HG02981 (cell line): ENCODE measurements around the gene AP2B1.

Source experiments
- ATAC-seq: cut with Tn5 transposase; IDR thresholded peaks from one replicate; pipeline ENCODE4 v1.9.1; 2021; ENCODE audit warnings: mild to moderate bottlenecking, moderate library complexity; ENCODE audit not compliant: unreplicated experiment

Gene AP2B1

GRCh38 chr17:35621768-35622167 is 34.6 kb downstream of the AP2B1 start:
- no peak for ATAC-seq

GRCh38 chr17:35627417-35627816 is 40.3 kb downstream of the AP2B1 start:
- no peak for ATAC-seq

- ATAC-seq, result no peak
Observed at GRCh38 chr17:35630530-35631148, 43.5 kb downstream of the AP2B1 start.

- no peak for ATAC-seq
Observed at GRCh38 chr17:35641032-35641431, 53.9 kb downstream of the AP2B1 start.

- ATAC-seq, result no peak
Observed at GRCh38 chr17:35645923-35646322, 58.8 kb downstream of the AP2B1 start.

GRCh38 chr17:35651467-35651866 is 64.3 kb downstream of the AP2B1 start:
- no peak for ATAC-seq

- no peak for ATAC-seq
Observed at GRCh38 chr17:35653619-35654361, 66.7 kb downstream of the AP2B1 start.

- ATAC-seq, result no peak
Observed at GRCh38 chr17:35655303-35655702, 68.2 kb downstream of the AP2B1 start.

- no peak for ATAC-seq
Observed at GRCh38 chr17:35660902-35661301, 73.8 kb downstream of the AP2B1 start.

- ATAC-seq, result no peak
Observed at GRCh38 chr17:35664685-35665084, 77.6 kb downstream of the AP2B1 start.

- no peak for ATAC-seq
Observed at GRCh38 chr17:35665662-35666061, 78.5 kb downstream of the AP2B1 start.

- no peak for ATAC-seq
Observed at GRCh38 chr17:35666070-35666469, 78.9 kb downstream of the AP2B1 start.

- ATAC-seq, result no peak
Observed at GRCh38 chr17:35666967-35667532, 79.9 kb downstream of the AP2B1 start.

GRCh38 chr17:35668802-35669201 is 81.7 kb downstream of the AP2B1 start:
- no peak for ATAC-seq

- no peak for ATAC-seq
Observed at GRCh38 chr17:35674552-35674951, 87.4 kb downstream of the AP2B1 start.

GRCh38 chr17:35676441-35676840 is 89.3 kb downstream of the AP2B1 start:
- no peak for ATAC-seq

- ATAC-seq, result no peak
Observed at GRCh38 chr17:35679007-35679682, 92.0 kb downstream of the AP2B1 start.

GRCh38 chr17:35683591-35683990 is 96.5 kb downstream of the AP2B1 start:
- no peak for ATAC-seq

- no peak for ATAC-seq
Observed at GRCh38 chr17:35684055-35684802, 97.1 kb downstream of the AP2B1 start.

GRCh38 chr17:35692512-35693210 is 105.5 kb downstream of the AP2B1 start:
- ATAC-seq, result no peak
